Thyroid gland (tissue), 4 donors: ENCODE results near the gene ELP4. TPM values are rescaled to one million over a fixed set of nuclear protein-coding genes. Genes with fewer than 3 reads are reported as not detected.

Source experiments
- DNase-seq, 2 donors: peaks; one replicate each; pipeline ENCODE4 v3.0.0-alpha.2; 2019
- H3K27ac ChIP-seq, 3 donors: fragments of 200-600 bp; sonication (generic); 1 replicate in 2 of 3; 2 replicates in 1 of 3; pipeline ENCODE4 v1.5.1; 2016 to 2019; ENCODE audit warnings: mild to moderate bottlenecking in 1 of 3, moderate library complexity in 1 of 3
- H3K27me3 ChIP-seq: fragments of 200-600 bp; sonication (generic); one replicate; pipeline ENCODE4 v1.5.1; 2019
- H3K36me3 ChIP-seq, 2 donors: fragments of 200-600 bp; sonication (generic); one replicate each; pipeline ENCODE4 v1.5.1; 2016 to 2019
- H3K4me1 ChIP-seq, 2 donors: fragments of 200-600 bp; sonication (generic); one replicate each; pipeline ENCODE4 v1.5.1; 2017 to 2019
- H3K4me3 ChIP-seq, 3 donors: fragments of 200-600 bp; sonication (generic); replicated peaks in 1 of 3; 1 replicate in 2 of 3; 2 replicates in 1 of 3; pipeline ENCODE4 v1.5.1; 2016; ENCODE audit warnings: mild to moderate bottlenecking in 1 of 3
- H3K9me3 ChIP-seq: fragments of 200-600 bp; sonication (generic); one replicate; pipeline ENCODE4 v1.5.1; 2017
- CTCF ChIP-seq, 6 experiments: fragments of 200-600 bp in 3 of 6; fragments of 450-650 bp in 3 of 6; sonication (generic) in 3 of 6; IDR thresholded peaks; one replicate each; pipeline ENCODE4 v1.5.1; 2016 to 2019; ENCODE audit warnings: antibody characterized with exemption in 6 of 6, mild to moderate bottlenecking in 2 of 6, inconsistent platforms in 1 of 6, moderate library complexity in 1 of 6
- POLR2A ChIP-seq, 2 donors: fragments of 450-650 bp; IDR thresholded peaks; one replicate each; pipeline ENCODE4 v1.6.1; 2017; ENCODE audit warnings: antibody characterized with exemption in 2 of 2, mild to moderate bottlenecking in 2 of 2, moderate library complexity in 1 of 2
- WGBS, 2 donors: methylation state at CpG; one replicate each; pipeline ENCODE4 v1.1.5; 2017; 5-methylcytosine and 5-hydroxymethylcytosine counted together
- intact Hi-C: fragments of 100-400 bp; cut with DNase I; formaldehyde crosslinking; loops from one replicate; pipeline ENCODE4 v1.15.1; 2023
- total RNA-seq, 4 donors: library from RNA; depleted of rRNA; stranded (reverse); fragments of >200 nt; gene quantifications; one replicate each; pipeline ENCODE4 v1.2.3, GENCODE V29; 2016

Gene ELP4
- total RNA-seq, 4 donors from 2014 or later = 27.4 to 36.5 (median 33.0) TPM

- H3K4me3 ChIP-seq = no peak overlapping the region
- H3K36me3 ChIP-seq = no peaks in the 10 kb centered on the region
- H3K4me1 ChIP-seq = no peaks in the 10 kb centered on the region
- no peaks in the 10 kb centered on the region for H3K27me3 ChIP-seq
- 89 to 94% methylated on average over 3 of the region's 3 CpGs for WGBS, 2 donors
- no peak overlapping the region for H3K27ac ChIP-seq
- intact Hi-C loops = no loop called here
- no peaks in the 10 kb centered on the region for H3K9me3 ChIP-seq
- no peak for DNase-seq
- no peak for TF ChIP-seq POLR2A (IDR thresholded peaks at IDR 0.05)
- no peak for TF ChIP-seq CTCF (IDR thresholded peaks at IDR 0.05)
Measured at GRCh38 chr11:31788085-31788484, 278.5 kb downstream of the ELP4 start.

GRCh38 chr11:31790649-31791048 is 281.1 kb downstream of the ELP4 start:
- H3K27ac ChIP-seq = no peak overlapping the region
- H3K4me1 ChIP-seq = no peaks in the 10 kb centered on the region
- H3K9me3 ChIP-seq = no peaks in the 10 kb centered on the region
- WGBS, 2 donors = 42 to 69% methylated on average over 7 of the region's 7 CpGs
- intact Hi-C loops = no loop called here
- peaks cover 3% of the 10 kb centered on the region for H3K27me3 ChIP-seq
- no peak for DNase-seq
- no peaks in the 10 kb centered on the region for H3K36me3 ChIP-seq
- TF ChIP-seq POLR2A (IDR thresholded peaks at IDR 0.05) (no peak), CTCF (IDR thresholded peaks at IDR 0.05) (no peak)
- H3K4me3 ChIP-seq = no peak overlapping the region

GRCh38 chr11:31792036-31792435 is 282.5 kb downstream of the ELP4 start:
- no peaks in the 10 kb centered on the region for H3K36me3 ChIP-seq
- 75 to 80% methylated on average over 2 of the region's 2 CpGs for WGBS, 2 donors
- no peaks in the 10 kb centered on the region for H3K4me1 ChIP-seq
- no peak for DNase-seq
- peaks cover 10% of the 10 kb centered on the region for H3K27me3 ChIP-seq
- no peak overlapping the region for H3K27ac ChIP-seq
- H3K9me3 ChIP-seq = no peaks in the 10 kb centered on the region
- intact Hi-C loops = no loop called here
- H3K4me3 ChIP-seq = no peak overlapping the region
- TF ChIP-seq POLR2A (IDR thresholded peaks at IDR 0.05) (no peak), CTCF (IDR thresholded peaks at IDR 0.05) (no peak)

GRCh38 chr11:31792456-31792855 is 282.9 kb downstream of the ELP4 start:
- WGBS, 2 donors = 85 to 90% methylated on average over 2 of the region's 2 CpGs
- Histone ChIP-seq H3K27me3 (peaks cover 14% of the 10 kb centered on the region), H3K4me1 (no peaks in the 10 kb centered on the region), H3K27ac (no peak overlapping the region), H3K4me3 (no peak overlapping the region), H3K36me3 (no peaks in the 10 kb centered on the region), H3K9me3 (no peaks in the 10 kb centered on the region)
- intact Hi-C loops = no loop called here
- no peak for DNase-seq
- TF ChIP-seq CTCF (IDR thresholded peaks at IDR 0.05) (no peak), POLR2A (IDR thresholded peaks at IDR 0.05) (no peak)

- H3K4me3 ChIP-seq = no peak overlapping the region
- H3K36me3 ChIP-seq = no peaks in the 10 kb centered on the region
- TF ChIP-seq POLR2A (IDR thresholded peaks at IDR 0.05) = no peak
- no peak for TF ChIP-seq CTCF (IDR thresholded peaks at IDR 0.05)
- peaks cover 1 to 5% of the 10 kb centered on the region in 2 donors for H3K4me1 ChIP-seq
- WGBS, 2 donors = 88 to 95% methylated on average over 10 of the region's 10 CpGs
- no peak for DNase-seq
- no peak overlapping the region for H3K27ac ChIP-seq
- intact Hi-C loops = no loop called here
- H3K9me3 ChIP-seq = no peaks in the 10 kb centered on the region
- H3K27me3 ChIP-seq = peaks cover 22% of the 10 kb centered on the region
Measured at GRCh38 chr11:31793264-31793663, 283.7 kb downstream of the ELP4 start.
